DOHH2 (cell line): ENCODE results near the gene CCDC40.

Experiments
- H3F3A ChIP-seq: fragments of 200-600 bp; sonication (generic), shearing (Covaris generic); 2 replicates; pipeline ENCODE4 v1.6.0; 2016; ENCODE audit warnings: antibody characterized with exemption, mild to moderate bottlenecking; ENCODE audit not compliant: control insufficient read depth, insufficient read depth
- H3K27ac ChIP-seq: fragments of 200-600 bp; sonication (generic); 2 replicates; pipeline ENCODE4 v1.5.1; 2014; ENCODE audit warnings: low read depth, mild to moderate bottlenecking, low read length, moderate library complexity
- H3K27me3 ChIP-seq: fragments of 200-600 bp; sonication (generic); 2 replicates; pipeline ENCODE4 v1.6.1; 2014; ENCODE audit warnings: mild to moderate bottlenecking, low read length, mixed read lengths; ENCODE audit not compliant: control insufficient read depth
- H3K36me3 ChIP-seq: fragments of 200-600 bp; sonication (generic); 2 replicates; pipeline ENCODE4 v1.6.1; 2014; ENCODE audit warnings: mild to moderate bottlenecking, low read length, moderate library complexity, mixed read lengths; ENCODE audit not compliant: control insufficient read depth
- H3K4me1 ChIP-seq: fragments of 200-600 bp; sonication (generic); 2 replicates; pipeline ENCODE4 v1.6.1; 2014; ENCODE audit warnings: mild to moderate bottlenecking, low read length, mixed read lengths; ENCODE audit not compliant: control insufficient read depth
- H3K4me2 ChIP-seq: fragments of 200-600 bp; sonication (generic); 2 replicates; pipeline ENCODE4 v1.6.0; 2014; ENCODE audit warnings: mild to moderate bottlenecking, low read length, moderate library complexity
- H3K4me3 ChIP-seq: fragments of 200-600 bp; sonication (generic); 2 replicates; pipeline ENCODE4 v1.5.1; 2014; ENCODE audit warnings: mild to moderate bottlenecking, low read length, mixed read lengths
- H3K79me2 ChIP-seq: fragments of 200-600 bp; sonication (generic); 2 replicates; pipeline ENCODE4 v1.6.1; 2014; ENCODE audit warnings: mild to moderate bottlenecking, low read length, mixed read lengths; ENCODE audit not compliant: control insufficient read depth
- H3K9me2 ChIP-seq: fragments of 200-600 bp; sonication (generic); replicated peaks from 2 replicates; pipeline ENCODE4 v1.6.1; 2014; ENCODE audit warnings: mild to moderate bottlenecking, low read length, mixed read lengths; ENCODE audit not compliant: control insufficient read depth
- H3K9me3 ChIP-seq: fragments of 200-600 bp; sonication (generic); 2 replicates; pipeline ENCODE4 v1.6.1; 2014; ENCODE audit warnings: antibody characterized with exemption, low read length, mixed read lengths; ENCODE audit not compliant: control insufficient read depth, insufficient read depth
- H4K20me1 ChIP-seq: fragments of 200-600 bp; sonication (generic); 2 replicates; pipeline ENCODE4 v1.6.0; 2014; ENCODE audit warnings: low read depth, mild to moderate bottlenecking, antibody characterized with exemption, low read length, moderate library complexity; ENCODE audit not compliant: control insufficient read depth, insufficient read depth
- EZH2phosphoT487 ChIP-seq: fragments of 200-600 bp; sonication (generic); IDR thresholded peaks from 2 replicates; pipeline ENCODE4 v1.6.1; 2017; ENCODE audit warnings: borderline replicate concordance, mild to moderate bottlenecking, antibody characterized with exemption, low read length, moderate library complexity, mixed read lengths
- TF ChIP-seq, protein P1 (sequence below): fragments of 200-600 bp; sonication (generic); IDR thresholded peaks from one replicate; pipeline ENCODE4 v1.5.1; 2014; ENCODE audit warnings: antibody characterized with exemption, mild to moderate bottlenecking, low read depth, low read length; ENCODE audit not compliant: poor library complexity, severe bottlenecking

The CCDC40 gene, protein sequence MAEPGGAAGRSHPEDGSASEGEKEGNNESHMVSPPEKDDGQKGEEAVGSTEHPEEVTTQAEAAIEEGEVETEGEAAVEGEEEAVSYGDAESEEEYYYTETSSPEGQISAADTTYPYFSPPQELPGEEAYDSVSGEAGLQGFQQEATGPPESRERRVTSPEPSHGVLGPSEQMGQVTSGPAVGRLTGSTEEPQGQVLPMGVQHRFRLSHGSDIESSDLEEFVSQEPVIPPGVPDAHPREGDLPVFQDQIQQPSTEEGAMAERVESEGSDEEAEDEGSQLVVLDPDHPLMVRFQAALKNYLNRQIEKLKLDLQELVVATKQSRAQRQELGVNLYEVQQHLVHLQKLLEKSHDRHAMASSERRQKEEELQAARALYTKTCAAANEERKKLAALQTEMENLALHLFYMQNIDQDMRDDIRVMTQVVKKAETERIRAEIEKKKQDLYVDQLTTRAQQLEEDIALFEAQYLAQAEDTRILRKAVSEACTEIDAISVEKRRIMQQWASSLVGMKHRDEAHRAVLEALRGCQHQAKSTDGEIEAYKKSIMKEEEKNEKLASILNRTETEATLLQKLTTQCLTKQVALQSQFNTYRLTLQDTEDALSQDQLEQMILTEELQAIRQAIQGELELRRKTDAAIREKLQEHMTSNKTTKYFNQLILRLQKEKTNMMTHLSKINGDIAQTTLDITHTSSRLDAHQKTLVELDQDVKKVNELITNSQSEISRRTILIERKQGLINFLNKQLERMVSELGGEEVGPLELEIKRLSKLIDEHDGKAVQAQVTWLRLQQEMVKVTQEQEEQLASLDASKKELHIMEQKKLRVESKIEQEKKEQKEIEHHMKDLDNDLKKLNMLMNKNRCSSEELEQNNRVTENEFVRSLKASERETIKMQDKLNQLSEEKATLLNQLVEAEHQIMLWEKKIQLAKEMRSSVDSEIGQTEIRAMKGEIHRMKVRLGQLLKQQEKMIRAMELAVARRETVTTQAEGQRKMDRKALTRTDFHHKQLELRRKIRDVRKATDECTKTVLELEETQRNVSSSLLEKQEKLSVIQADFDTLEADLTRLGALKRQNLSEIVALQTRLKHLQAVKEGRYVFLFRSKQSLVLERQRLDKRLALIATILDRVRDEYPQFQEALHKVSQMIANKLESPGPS

DNA sequence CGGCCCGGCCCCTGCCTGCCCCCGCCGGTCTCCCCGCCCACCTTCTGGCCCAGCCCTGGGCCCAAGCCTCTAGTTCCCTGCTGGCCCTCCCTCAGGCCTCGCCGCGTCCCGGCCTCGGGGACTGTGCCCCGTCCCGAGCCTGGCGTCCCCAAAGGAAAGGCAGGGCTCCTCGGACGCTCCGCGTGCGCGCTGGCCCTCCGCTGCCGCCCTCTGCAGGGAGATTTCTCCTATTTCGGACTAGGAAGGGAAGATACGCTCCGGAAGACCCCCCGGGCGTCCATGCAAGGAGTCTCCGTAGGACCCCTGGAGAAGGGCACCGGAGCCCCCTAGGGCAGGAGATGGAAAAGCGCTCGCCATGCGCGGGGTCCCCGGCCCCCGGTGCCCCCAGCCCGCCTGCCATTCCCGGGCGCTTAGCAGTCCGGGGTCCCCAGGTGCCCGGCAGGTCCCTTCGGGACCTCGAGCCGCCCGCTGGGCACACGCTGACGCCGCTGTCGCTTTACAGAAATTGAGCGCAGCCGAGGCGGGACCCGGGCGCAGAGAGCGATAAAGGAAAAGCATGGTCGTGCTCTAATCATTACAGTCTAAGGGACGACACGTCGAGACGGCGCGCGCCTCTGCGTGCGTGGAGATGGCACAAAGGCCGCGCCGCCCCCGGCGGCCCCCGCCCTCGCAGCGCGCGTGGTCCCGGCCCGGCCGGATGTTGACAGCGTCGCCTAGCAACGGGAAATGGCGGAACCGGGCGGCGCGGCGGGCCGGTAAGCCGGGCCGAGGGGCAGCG, at the start of gene CCDC40:
Gene CCDC40 (plus strand): TSS at position 706 of the 778 bp plus-strand sequence. CDS start 21 bp downstream, at position 727.
- Histone ChIP-seq H3K4me3 (peak within 1 kb of the TSS; percentile 73), H3K9me3 (no peaks in the 10 kb centered on the region), H3K9me2 (no peaks in the 10 kb centered on the region), H3K4me2 (peak within 1 kb of the TSS; percentile 86), H3K27me3 (peaks cover 38% of the 10 kb centered on the region), H3K79me2 (no peaks in the 10 kb centered on the region), H3K36me3 (no peaks in the 10 kb centered on the region), H3K27ac (no peak within 1 kb of the TSS), H4K20me1 (no peaks in the 10 kb centered on the region), H3F3A (no peaks in the 10 kb centered on the region), H3K4me1 (peaks cover 11% of the 10 kb centered on the region)
- no peak for TF ChIP-seq EZH2phosphoT487
- TF ChIP-seq, protein P1, sequence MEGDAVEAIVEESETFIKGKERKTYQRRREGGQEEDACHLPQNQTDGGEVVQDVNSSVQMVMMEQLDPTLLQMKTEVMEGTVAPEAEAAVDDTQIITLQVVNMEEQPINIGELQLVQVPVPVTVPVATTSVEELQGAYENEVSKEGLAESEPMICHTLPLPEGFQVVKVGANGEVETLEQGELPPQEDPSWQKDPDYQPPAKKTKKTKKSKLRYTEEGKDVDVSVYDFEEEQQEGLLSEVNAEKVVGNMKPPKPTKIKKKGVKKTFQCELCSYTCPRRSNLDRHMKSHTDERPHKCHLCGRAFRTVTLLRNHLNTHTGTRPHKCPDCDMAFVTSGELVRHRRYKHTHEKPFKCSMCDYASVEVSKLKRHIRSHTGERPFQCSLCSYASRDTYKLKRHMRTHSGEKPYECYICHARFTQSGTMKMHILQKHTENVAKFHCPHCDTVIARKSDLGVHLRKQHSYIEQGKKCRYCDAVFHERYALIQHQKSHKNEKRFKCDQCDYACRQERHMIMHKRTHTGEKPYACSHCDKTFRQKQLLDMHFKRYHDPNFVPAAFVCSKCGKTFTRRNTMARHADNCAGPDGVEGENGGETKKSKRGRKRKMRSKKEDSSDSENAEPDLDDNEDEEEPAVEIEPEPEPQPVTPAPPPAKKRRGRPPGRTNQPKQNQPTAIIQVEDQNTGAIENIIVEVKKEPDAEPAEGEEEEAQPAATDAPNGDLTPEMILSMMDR, result peak; percentile 22

DNA sequence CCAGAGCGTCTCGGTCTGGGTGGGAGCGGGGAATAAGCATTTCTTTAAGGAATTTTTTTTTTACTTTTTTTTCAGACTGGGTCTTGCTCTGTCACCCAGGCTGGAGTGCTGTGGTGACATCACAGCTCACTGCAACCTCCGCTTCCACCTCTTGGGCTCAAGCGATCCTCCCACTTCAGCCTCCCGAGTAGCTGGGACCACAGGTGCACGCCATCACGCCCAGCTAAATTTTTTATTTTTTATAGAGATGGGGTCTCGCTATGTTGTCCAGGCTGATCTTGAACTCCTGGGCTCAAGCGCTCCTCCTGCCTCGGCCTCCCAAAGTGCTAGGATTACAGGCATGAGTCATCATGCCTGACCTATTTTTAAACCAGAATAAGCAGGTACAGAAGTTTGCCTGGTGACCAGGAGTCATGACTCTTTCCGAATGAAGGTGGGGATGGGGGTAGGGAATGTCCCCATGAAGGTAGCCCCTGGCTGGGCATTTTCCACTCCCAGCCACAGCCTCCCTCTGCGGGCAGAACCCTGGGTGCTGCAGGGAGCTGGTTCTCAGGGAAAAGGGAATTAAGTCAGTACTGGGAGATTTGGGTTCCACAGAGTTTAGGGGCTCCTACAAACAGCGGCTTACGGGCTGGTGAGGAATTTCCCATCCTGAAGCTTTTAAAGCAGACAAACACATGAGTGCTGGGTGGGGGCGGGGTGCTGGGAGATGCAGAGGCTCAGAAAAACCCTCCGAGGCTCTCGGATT, 49.1 kb upstream of the CCDC40 start:
- H3F3A ChIP-seq, result no peaks in the 10 kb centered on the region
- H3K9me3 ChIP-seq, result no peaks in the 10 kb centered on the region
- H3K9me2 ChIP-seq, result no peaks in the 10 kb centered on the region
- H4K20me1 ChIP-seq, result no peaks in the 10 kb centered on the region
- H3K4me1 ChIP-seq, result no peaks in the 10 kb centered on the region
- H3K4me3 ChIP-seq, result no peak overlapping the region
- H3K27me3 ChIP-seq, result no peaks in the 10 kb centered on the region; the same call in 1 of the 2 replicates
- TF ChIP-seq, protein P1, result no peak
- TF ChIP-seq EZH2phosphoT487, result no peak
- H3K27ac ChIP-seq, result no peak overlapping the region
- no peak overlapping the region for H3K4me2 ChIP-seq
- H3K36me3 ChIP-seq, result no peaks in the 10 kb centered on the region
- no peaks in the 10 kb centered on the region for H3K79me2 ChIP-seq

DNA sequence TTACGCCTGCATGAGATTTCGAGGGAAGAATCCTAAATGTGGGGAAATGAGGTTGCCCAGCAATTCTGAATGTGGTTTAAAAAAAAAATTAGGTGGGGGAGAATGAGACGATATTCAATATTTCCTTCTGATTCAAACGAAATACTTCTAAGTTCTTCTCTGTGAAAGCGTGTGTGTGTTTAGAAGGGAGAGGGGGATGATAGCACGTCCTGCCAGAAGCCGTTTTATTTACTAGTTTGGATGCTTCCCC, 48.6 kb upstream of the CCDC40 start:
- no peaks in the 10 kb centered on the region for H3K36me3 ChIP-seq
- H3F3A ChIP-seq, result no peaks in the 10 kb centered on the region
- no peaks in the 10 kb centered on the region for H4K20me1 ChIP-seq
- TF ChIP-seq EZH2phosphoT487, result no peak
- TF ChIP-seq, protein P1, result no peak
- H3K4me1 ChIP-seq, result no peaks in the 10 kb centered on the region
- no peaks in the 10 kb centered on the region for H3K9me2 ChIP-seq
- H3K4me3 ChIP-seq, result no peak overlapping the region
- no peaks in the 10 kb centered on the region; the same call in 1 of the 2 replicates for H3K27me3 ChIP-seq
- H3K4me2 ChIP-seq, result no peak overlapping the region
- no peaks in the 10 kb centered on the region for H3K79me2 ChIP-seq
- no peak overlapping the region for H3K27ac ChIP-seq
- H3K9me3 ChIP-seq, result no peaks in the 10 kb centered on the region
